ENCODE measurements around the gene SMG7.

DNA sequence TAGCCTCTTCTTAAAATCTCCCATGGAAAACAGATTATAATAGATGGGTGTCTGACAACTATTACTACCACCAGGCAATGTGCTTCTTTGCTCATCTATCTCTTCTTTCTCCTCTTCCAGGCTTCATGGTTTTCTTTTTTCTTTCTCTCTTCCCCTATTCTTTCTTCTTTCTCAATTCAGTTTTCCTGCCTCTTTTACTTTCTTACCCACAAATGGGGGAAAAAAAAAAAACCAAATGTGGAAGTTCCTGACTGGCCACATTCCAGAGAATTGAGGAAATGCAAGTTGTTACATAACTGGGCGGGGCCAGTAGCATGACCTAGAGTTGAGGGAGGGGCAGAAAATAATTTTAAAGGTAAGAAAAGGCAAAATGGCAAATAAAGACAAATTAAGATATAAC lies 10.9 kb upstream of the SMG7 start:
- TF ChIP-seq, protein P1, sequence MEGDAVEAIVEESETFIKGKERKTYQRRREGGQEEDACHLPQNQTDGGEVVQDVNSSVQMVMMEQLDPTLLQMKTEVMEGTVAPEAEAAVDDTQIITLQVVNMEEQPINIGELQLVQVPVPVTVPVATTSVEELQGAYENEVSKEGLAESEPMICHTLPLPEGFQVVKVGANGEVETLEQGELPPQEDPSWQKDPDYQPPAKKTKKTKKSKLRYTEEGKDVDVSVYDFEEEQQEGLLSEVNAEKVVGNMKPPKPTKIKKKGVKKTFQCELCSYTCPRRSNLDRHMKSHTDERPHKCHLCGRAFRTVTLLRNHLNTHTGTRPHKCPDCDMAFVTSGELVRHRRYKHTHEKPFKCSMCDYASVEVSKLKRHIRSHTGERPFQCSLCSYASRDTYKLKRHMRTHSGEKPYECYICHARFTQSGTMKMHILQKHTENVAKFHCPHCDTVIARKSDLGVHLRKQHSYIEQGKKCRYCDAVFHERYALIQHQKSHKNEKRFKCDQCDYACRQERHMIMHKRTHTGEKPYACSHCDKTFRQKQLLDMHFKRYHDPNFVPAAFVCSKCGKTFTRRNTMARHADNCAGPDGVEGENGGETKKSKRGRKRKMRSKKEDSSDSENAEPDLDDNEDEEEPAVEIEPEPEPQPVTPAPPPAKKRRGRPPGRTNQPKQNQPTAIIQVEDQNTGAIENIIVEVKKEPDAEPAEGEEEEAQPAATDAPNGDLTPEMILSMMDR (IDR thresholded peaks at IDR 0.05): no peak
- no peak for TF ChIP-seq POLR2A (IDR thresholded peaks at IDR 0.05)
